ENCODE results near the gene SPTBN5. TPM values are rescaled to one million over a fixed set of nuclear protein-coding genes. Genes with fewer than 3 reads are reported as not detected.

Gene SPTBN5
- total RNA-seq, 6 experiments from 2014 or later = 0.16 to 0.34 (median 0.24) TPM

GRCh38 chr15:41874736-41875135 is 19.1 kb downstream of the SPTBN5 start:
- Mint-ChIP-seq H3K9me3 (no peaks in the 10 kb centered on the region), H3K4me3 (no peak overlapping the region), H3K27me3 (ENCODE audit: insufficient read depth) (peaks cover 15% of the 10 kb centered on the region), H3K36me3 (ENCODE audit: low read depth) (no peaks in the 10 kb centered on the region), H3K4me1 (ENCODE audit: low read depth) (peaks cover 12% of the 10 kb centered on the region), H3K27ac (no peak overlapping the region)
- TF ChIP-seq CTCF (IDR thresholded peaks at IDR 0.05) = no peak
- no peak for DNase-seq

- TF ChIP-seq CTCF (IDR thresholded peaks at IDR 0.05) = no peak
- Mint-ChIP-seq H3K27me3 (ENCODE audit: insufficient read depth) (peaks cover 11% of the 10 kb centered on the region), H3K9me3 (no peaks in the 10 kb centered on the region), H3K4me1 (ENCODE audit: low read depth) (peaks cover 12% of the 10 kb centered on the region), H3K4me3 (no peak overlapping the region), H3K27ac (no peak overlapping the region), H3K36me3 (ENCODE audit: low read depth) (no peaks in the 10 kb centered on the region)
- DNase-seq = no peak
Observed at GRCh38 chr15:41873711-41874110, 20.1 kb downstream of the SPTBN5 start.

GRCh38 chr15:41872166-41872747 is 21.6 kb downstream of the SPTBN5 start:
- Mint-ChIP-seq H3K27me3 (ENCODE audit: insufficient read depth) (peaks cover 11% of the 10 kb centered on the region), H3K4me1 (ENCODE audit: low read depth) (peaks cover 12% of the 10 kb centered on the region), H3K36me3 (ENCODE audit: low read depth) (no peaks in the 10 kb centered on the region), H3K27ac (no peak overlapping the region), H3K4me3 (no peak overlapping the region), H3K9me3 (no peaks in the 10 kb centered on the region)
- no peak for DNase-seq
- TF ChIP-seq CTCF (IDR thresholded peaks at IDR 0.05) = no peak

GRCh38 chr15:41871175-41871905 is 22.5 kb downstream of the SPTBN5 start:
- H3K9me3 Mint-ChIP-seq = no peaks in the 10 kb centered on the region
- TF ChIP-seq CTCF (IDR thresholded peaks at IDR 0.05) = no peak
- H3K4me1 Mint-ChIP-seq (ENCODE audit: low read depth) = peaks cover 12% of the 10 kb centered on the region
- no peaks in the 10 kb centered on the region for H3K36me3 Mint-ChIP-seq (ENCODE audit: low read depth)
- H3K27me3 Mint-ChIP-seq (ENCODE audit: insufficient read depth) = peaks cover 11% of the 10 kb centered on the region
- no peak for DNase-seq
- H3K27ac Mint-ChIP-seq = peak overlapping the region; percentile 91
- H3K4me3 Mint-ChIP-seq = no peak overlapping the region

GRCh38 chr15:41870689-41871081 is 23.2 kb downstream of the SPTBN5 start:
- Mint-ChIP-seq H3K36me3 (ENCODE audit: low read depth) (no peaks in the 10 kb centered on the region), H3K27me3 (ENCODE audit: insufficient read depth) (peaks cover 11% of the 10 kb centered on the region), H3K4me3 (no peak overlapping the region; the same call in 1 of the 2 replicates), H3K4me1 (ENCODE audit: low read depth) (peaks cover 12% of the 10 kb centered on the region), H3K27ac (peak overlapping the region; percentile 91), H3K9me3 (no peaks in the 10 kb centered on the region)
- no peak for TF ChIP-seq CTCF (IDR thresholded peaks at IDR 0.05)
- peak; percentile 87 for DNase-seq
